ENCODE data around the gene DLGAP4.

The DLGAP4 gene

GRCh38 chr20:36485286-36485685 lies 179.1 kb downstream of the DLGAP4 start:
- Histone ChIP-seq H3K27ac (ENCODE audit: low read depth, low read length) (no peak overlapping the region), H3K4me1 (ENCODE audit: control insufficient read depth, insufficient read depth, low read length) (peaks cover 10% of the 10 kb centered on the region), H3K27me3 (ENCODE audit: control insufficient read depth, insufficient read depth, low read length) (no peaks in the 10 kb centered on the region), H3K4me3 (ENCODE audit: low read depth, low read length) (no peak overlapping the region), H3K36me3 (ENCODE audit: control insufficient read depth, insufficient read depth, low read length) (no peaks in the 10 kb centered on the region; the same call in 1 of the 2 replicates), H3K9ac (ENCODE audit: low read length) (no peak overlapping the region), H3K9me3 (ENCODE audit: control insufficient read depth, insufficient read depth, low read depth, low read length) (no peaks in the 10 kb centered on the region)

- no peak overlapping the region for H3K4me3 ChIP-seq (ENCODE audit: low read depth, low read length)
- no peaks in the 10 kb centered on the region; the same call in 1 of the 2 replicates for H3K36me3 ChIP-seq (ENCODE audit: control insufficient read depth, insufficient read depth, low read length)
- peaks cover 14% of the 10 kb centered on the region for H3K4me1 ChIP-seq (ENCODE audit: control insufficient read depth, insufficient read depth, low read length)
- H3K27ac ChIP-seq (ENCODE audit: low read depth, low read length) = no peak overlapping the region
- H3K27me3 ChIP-seq (ENCODE audit: control insufficient read depth, insufficient read depth, low read length) = no peaks in the 10 kb centered on the region
- H3K9ac ChIP-seq (ENCODE audit: low read length) = no peak overlapping the region
- no peaks in the 10 kb centered on the region for H3K9me3 ChIP-seq (ENCODE audit: control insufficient read depth, insufficient read depth, low read depth, low read length)
Measured at GRCh38 chr20:36487069-36487468, 180.9 kb downstream of the DLGAP4 start.

GRCh38 chr20:36490191-36490590 lies 184.1 kb downstream of the DLGAP4 start:
- no peaks in the 10 kb centered on the region for H3K27me3 ChIP-seq (ENCODE audit: control insufficient read depth, insufficient read depth, low read length)
- peaks cover 11% of the 10 kb centered on the region; the same call in 1 of the 2 replicates for H3K4me1 ChIP-seq (ENCODE audit: control insufficient read depth, insufficient read depth, low read length)
- no peak overlapping the region for H3K4me3 ChIP-seq (ENCODE audit: low read depth, low read length)
- no peaks in the 10 kb centered on the region for H3K9me3 ChIP-seq (ENCODE audit: control insufficient read depth, insufficient read depth, low read depth, low read length)
- H3K9ac ChIP-seq (ENCODE audit: low read length) = no peak overlapping the region
- no peak overlapping the region for H3K27ac ChIP-seq (ENCODE audit: low read depth, low read length)
- no peaks in the 10 kb centered on the region for H3K36me3 ChIP-seq (ENCODE audit: control insufficient read depth, insufficient read depth, low read length)

GRCh38 chr20:36491901-36492617 lies 185.9 kb downstream of the DLGAP4 start:
- peaks cover 11% of the 10 kb centered on the region; the same call in 1 of the 2 replicates for H3K4me1 ChIP-seq (ENCODE audit: control insufficient read depth, insufficient read depth, low read length)
- H3K27me3 ChIP-seq (ENCODE audit: control insufficient read depth, insufficient read depth, low read length) = no peaks in the 10 kb centered on the region
- H3K27ac ChIP-seq (ENCODE audit: low read depth, low read length) = no peak overlapping the region
- peaks cover 15% of the 10 kb centered on the region for H3K36me3 ChIP-seq (ENCODE audit: control insufficient read depth, insufficient read depth, low read length)
- no peaks in the 10 kb centered on the region for H3K9me3 ChIP-seq (ENCODE audit: control insufficient read depth, insufficient read depth, low read depth, low read length)
- H3K9ac ChIP-seq (ENCODE audit: low read length) = no peak overlapping the region
- no peak overlapping the region for H3K4me3 ChIP-seq (ENCODE audit: low read depth, low read length)

GRCh38 chr20:36493051-36493800 lies 187.1 kb downstream of the DLGAP4 start:
- Histone ChIP-seq H3K4me3 (ENCODE audit: low read depth, low read length) (no peak overlapping the region), H3K9ac (ENCODE audit: low read length) (no peak overlapping the region), H3K9me3 (ENCODE audit: control insufficient read depth, insufficient read depth, low read depth, low read length) (no peaks in the 10 kb centered on the region), H3K27ac (ENCODE audit: low read depth, low read length) (no peak overlapping the region), H3K27me3 (ENCODE audit: control insufficient read depth, insufficient read depth, low read length) (no peaks in the 10 kb centered on the region), H3K4me1 (ENCODE audit: control insufficient read depth, insufficient read depth, low read length) (peaks cover 11% of the 10 kb centered on the region; the same call in 1 of the 2 replicates), H3K36me3 (ENCODE audit: control insufficient read depth, insufficient read depth, low read length) (peaks cover 27% of the 10 kb centered on the region)

GRCh38 chr20:36493801-36494114 lies 187.6 kb downstream of the DLGAP4 start:
- Histone ChIP-seq H3K9me3 (ENCODE audit: control insufficient read depth, insufficient read depth, low read depth, low read length) (no peaks in the 10 kb centered on the region), H3K27ac (ENCODE audit: low read depth, low read length) (no peak overlapping the region), H3K4me1 (ENCODE audit: control insufficient read depth, insufficient read depth, low read length) (peaks cover 11% of the 10 kb centered on the region; the same call in 1 of the 2 replicates), H3K9ac (ENCODE audit: low read length) (no peak overlapping the region), H3K36me3 (ENCODE audit: control insufficient read depth, insufficient read depth, low read length) (peaks cover 32% of the 10 kb centered on the region), H3K27me3 (ENCODE audit: control insufficient read depth, insufficient read depth, low read length) (no peaks in the 10 kb centered on the region), H3K4me3 (ENCODE audit: low read depth, low read length) (no peak overlapping the region)

- peaks cover 62% of the 10 kb centered on the region for H3K36me3 ChIP-seq (ENCODE audit: control insufficient read depth, insufficient read depth, low read length)
- H3K9me3 ChIP-seq (ENCODE audit: control insufficient read depth, insufficient read depth, low read depth, low read length) = no peaks in the 10 kb centered on the region
- H3K4me1 ChIP-seq (ENCODE audit: control insufficient read depth, insufficient read depth, low read length) = peaks cover 7% of the 10 kb centered on the region; the same call in 1 of the 2 replicates
- no peak overlapping the region for H3K27ac ChIP-seq (ENCODE audit: low read depth, low read length)
- H3K4me3 ChIP-seq (ENCODE audit: low read depth, low read length) = no peak overlapping the region
- no peaks in the 10 kb centered on the region for H3K27me3 ChIP-seq (ENCODE audit: control insufficient read depth, insufficient read depth, low read length)
- no peak overlapping the region for H3K9ac ChIP-seq (ENCODE audit: low read length)
Measured at GRCh38 chr20:36496707-36497669, 190.8 kb downstream of the DLGAP4 start.

- Histone ChIP-seq H3K9ac (ENCODE audit: low read length) (no peak overlapping the region), H3K36me3 (ENCODE audit: control insufficient read depth, insufficient read depth, low read length) (peaks cover 67% of the 10 kb centered on the region)
Measured at GRCh38 chr20:36497856-36498255, 191.7 kb downstream of the DLGAP4 start.

GRCh38 chr20:36498386-36499179 lies 192.4 kb downstream of the DLGAP4 start:
- H3K27me3 ChIP-seq (ENCODE audit: control insufficient read depth, insufficient read depth, low read length) = no peaks in the 10 kb centered on the region
- no peak overlapping the region for H3K27ac ChIP-seq (ENCODE audit: low read depth, low read length)
- no peak overlapping the region for H3K4me3 ChIP-seq (ENCODE audit: low read depth, low read length)
- no peak overlapping the region for H3K9ac ChIP-seq (ENCODE audit: low read length)
- H3K9me3 ChIP-seq (ENCODE audit: control insufficient read depth, insufficient read depth, low read depth, low read length) = no peaks in the 10 kb centered on the region
- peaks cover 72% of the 10 kb centered on the region for H3K36me3 ChIP-seq (ENCODE audit: control insufficient read depth, insufficient read depth, low read length)
- H3K4me1 ChIP-seq (ENCODE audit: control insufficient read depth, insufficient read depth, low read length) = no peaks in the 10 kb centered on the region

More at GRCh38 chr20:36497856-36498255, 191.7 kb downstream of the DLGAP4 start:
- no peak overlapping the region for H3K4me3 ChIP-seq (ENCODE audit: low read depth, low read length)
- H3K27ac ChIP-seq (ENCODE audit: low read depth, low read length) = no peak overlapping the region
- no peaks in the 10 kb centered on the region for H3K4me1 ChIP-seq (ENCODE audit: control insufficient read depth, insufficient read depth, low read length)
- H3K27me3 ChIP-seq (ENCODE audit: control insufficient read depth, insufficient read depth, low read length) = no peaks in the 10 kb centered on the region
- no peaks in the 10 kb centered on the region for H3K9me3 ChIP-seq (ENCODE audit: control insufficient read depth, insufficient read depth, low read depth, low read length)

GRCh38 chr20:36499211-36499610 lies 193.1 kb downstream of the DLGAP4 start:
- no peak overlapping the region for H3K4me3 ChIP-seq (ENCODE audit: low read depth, low read length)
- H3K4me1 ChIP-seq (ENCODE audit: control insufficient read depth, insufficient read depth, low read length) = no peaks in the 10 kb centered on the region
- no peaks in the 10 kb centered on the region for H3K27me3 ChIP-seq (ENCODE audit: control insufficient read depth, insufficient read depth, low read length)
- no peak overlapping the region for H3K9ac ChIP-seq (ENCODE audit: low read length)
- no peak overlapping the region for H3K27ac ChIP-seq (ENCODE audit: low read depth, low read length)
- no peaks in the 10 kb centered on the region for H3K9me3 ChIP-seq (ENCODE audit: control insufficient read depth, insufficient read depth, low read depth, low read length)
- peaks cover 78% of the 10 kb centered on the region for H3K36me3 ChIP-seq (ENCODE audit: control insufficient read depth, insufficient read depth, low read length)

All from HUES6 (cell line).